Upper lobe of right lung (tissue), 1 donor: Measurements from ENCODE around the gene AGO3. TPM values are rescaled to one million over a fixed set of nuclear protein-coding genes. Genes with fewer than 3 reads are reported as not detected.

Experiments used
- ATAC-seq: fragments of 200-7000 bp; cut with Tn5 transposase; one replicate; pipeline ENCODE4 v1.9.1; 2020; ENCODE audit warnings: mild to moderate bottlenecking, moderate library complexity
- DNase-seq: peaks from one replicate; pipeline ENCODE4 v3.0.0-alpha.2; 2020
- H3K27ac ChIP-seq: fragments of 200-600 bp; one replicate; pipeline ENCODE4 v1.8.0; 2022
- H3K27me3 ChIP-seq: fragments of 200-600 bp; one replicate; pipeline ENCODE4 v1.8.0; 2022; ENCODE audit warnings: mild to moderate bottlenecking
- H3K36me3 ChIP-seq: fragments of 200-600 bp; one replicate; pipeline ENCODE4 v1.8.0; 2022
- H3K4me1 ChIP-seq: fragments of 200-600 bp; one replicate; pipeline ENCODE4 v1.8.0; 2022
- H3K4me3 ChIP-seq: fragments of 200-600 bp; one replicate; pipeline ENCODE4 v1.8.0; 2022; ENCODE audit warnings: mild to moderate bottlenecking
- H3K9me3 ChIP-seq: fragments of 200-600 bp; one replicate; pipeline ENCODE4 v1.8.0; 2022
- intact Hi-C: fragments of 100-400 bp; cut with DNase I; formaldehyde crosslinking; loops from one replicate; pipeline ENCODE4 v1.11.0; 2022
- total RNA-seq: library from RNA; stranded (reverse); fragmentation: NEBNext Ultra II Directional; extraction: Animal tissue kit (Norgen Biotek cat#: 25700); gene quantifications from one replicate; pipeline ENCODE4 v1.2.1, GENCODE V29; 2021
- TF ChIP-seq, protein P1 (sequence below): fragments of 200-600 bp; IDR thresholded peaks from one replicate; pipeline ENCODE4 v1.8.0; 2022; ENCODE audit warnings: antibody characterized with exemption
- donor health status: DM: no; HTN: yes; CAD: no; lungs with severe emphysema.

The AGO3 gene
- total RNA-seq, 1 donor from 2014 or later = 34.1 TPM

DNA sequence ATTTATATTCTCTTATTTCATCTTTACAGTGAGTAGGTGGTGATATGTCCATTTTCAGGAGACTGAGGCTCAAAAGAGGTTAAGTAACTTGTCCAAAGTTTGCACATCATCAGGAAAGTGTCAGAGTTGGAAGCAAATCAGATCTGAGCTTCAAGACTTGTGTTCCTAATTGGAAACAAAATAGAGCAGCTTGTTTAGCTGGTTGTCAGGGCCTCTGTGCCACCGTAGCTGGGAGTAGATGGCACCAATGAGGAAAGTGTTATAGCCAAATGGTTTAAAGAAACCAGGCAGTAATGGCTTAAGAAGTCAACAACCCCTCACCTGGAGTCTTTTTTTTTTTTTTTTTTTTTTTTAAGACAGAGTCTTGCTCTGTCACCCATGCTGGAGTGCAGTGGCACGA is 28.2 kb upstream of the AGO3 start:
- DNase-seq (no peak), ATAC-seq (no peak)
- peaks cover 70% of the 10 kb centered on the region for H3K36me3 ChIP-seq

DNA sequence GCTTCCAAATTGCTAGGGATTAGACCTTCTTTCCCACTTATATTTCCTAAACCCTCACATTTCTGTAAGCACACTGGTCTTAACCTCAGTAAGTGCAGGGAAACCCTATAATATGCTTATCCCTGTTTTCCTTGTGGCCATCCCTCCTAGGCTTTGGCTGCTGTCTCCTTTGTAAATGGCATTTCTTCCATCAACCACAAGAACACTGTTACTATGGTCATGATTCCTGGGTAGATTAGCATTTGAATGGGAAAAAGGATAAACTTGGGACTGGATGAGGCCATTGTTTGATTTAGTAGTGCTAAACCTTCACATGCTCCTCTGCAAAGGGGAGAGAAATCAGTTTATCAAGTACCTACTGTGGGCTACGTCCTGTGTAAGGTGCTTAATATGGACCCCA is 16.2 kb upstream of the AGO3 start:
- intact Hi-C loops = no loop called here
- peaks cover 93% of the 10 kb centered on the region for H3K36me3 ChIP-seq
- H3K9me3 ChIP-seq = no peaks in the 10 kb centered on the region
- H3K4me1 ChIP-seq = no peaks in the 10 kb centered on the region
- no peak for DNase-seq
- H3K27ac ChIP-seq = no peak overlapping the region
- H3K4me3 ChIP-seq = no peak overlapping the region
- TF ChIP-seq, protein P1, sequence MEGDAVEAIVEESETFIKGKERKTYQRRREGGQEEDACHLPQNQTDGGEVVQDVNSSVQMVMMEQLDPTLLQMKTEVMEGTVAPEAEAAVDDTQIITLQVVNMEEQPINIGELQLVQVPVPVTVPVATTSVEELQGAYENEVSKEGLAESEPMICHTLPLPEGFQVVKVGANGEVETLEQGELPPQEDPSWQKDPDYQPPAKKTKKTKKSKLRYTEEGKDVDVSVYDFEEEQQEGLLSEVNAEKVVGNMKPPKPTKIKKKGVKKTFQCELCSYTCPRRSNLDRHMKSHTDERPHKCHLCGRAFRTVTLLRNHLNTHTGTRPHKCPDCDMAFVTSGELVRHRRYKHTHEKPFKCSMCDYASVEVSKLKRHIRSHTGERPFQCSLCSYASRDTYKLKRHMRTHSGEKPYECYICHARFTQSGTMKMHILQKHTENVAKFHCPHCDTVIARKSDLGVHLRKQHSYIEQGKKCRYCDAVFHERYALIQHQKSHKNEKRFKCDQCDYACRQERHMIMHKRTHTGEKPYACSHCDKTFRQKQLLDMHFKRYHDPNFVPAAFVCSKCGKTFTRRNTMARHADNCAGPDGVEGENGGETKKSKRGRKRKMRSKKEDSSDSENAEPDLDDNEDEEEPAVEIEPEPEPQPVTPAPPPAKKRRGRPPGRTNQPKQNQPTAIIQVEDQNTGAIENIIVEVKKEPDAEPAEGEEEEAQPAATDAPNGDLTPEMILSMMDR = no peak
- no peak for ATAC-seq
- no peaks in the 10 kb centered on the region for H3K27me3 ChIP-seq

More for the DNA sequence above, 28.2 kb upstream of the AGO3 start:
- TF ChIP-seq, protein P1 = no peak
- intact Hi-C loops = no loop called here
- Histone ChIP-seq H3K27ac (no peak overlapping the region), H3K9me3 (no peaks in the 10 kb centered on the region), H3K4me1 (no peaks in the 10 kb centered on the region), H3K27me3 (no peaks in the 10 kb centered on the region), H3K4me3 (no peak overlapping the region)

DNA sequence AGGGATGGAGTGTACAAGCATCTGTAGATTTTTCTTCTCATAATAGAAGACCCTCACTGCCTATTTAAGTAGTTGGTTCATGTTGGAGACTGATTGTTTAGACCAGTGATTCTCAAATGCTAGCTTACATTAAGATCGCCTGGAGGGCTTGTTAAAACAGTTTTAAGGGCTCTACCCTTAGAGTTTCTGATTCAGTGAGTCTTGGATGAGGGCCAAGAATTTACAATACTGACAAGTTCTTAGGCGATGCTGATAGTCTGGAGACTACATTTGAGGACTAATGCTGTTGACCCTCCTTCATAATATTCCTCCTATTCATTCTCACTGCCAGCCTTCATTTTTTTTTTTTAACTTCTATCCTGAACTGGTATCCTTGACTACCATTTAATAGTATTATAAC is 15.2 kb upstream of the AGO3 start:
- Histone ChIP-seq H3K27me3 (no peaks in the 10 kb centered on the region), H3K36me3 (peaks cover 90% of the 10 kb centered on the region), H3K4me1 (no peaks in the 10 kb centered on the region), H3K4me3 (no peak overlapping the region), H3K9me3 (no peaks in the 10 kb centered on the region), H3K27ac (no peak overlapping the region)
- ATAC-seq (no peak), DNase-seq (no peak)
- TF ChIP-seq, protein P1 = no peak
- intact Hi-C loops = no loop called here

DNA sequence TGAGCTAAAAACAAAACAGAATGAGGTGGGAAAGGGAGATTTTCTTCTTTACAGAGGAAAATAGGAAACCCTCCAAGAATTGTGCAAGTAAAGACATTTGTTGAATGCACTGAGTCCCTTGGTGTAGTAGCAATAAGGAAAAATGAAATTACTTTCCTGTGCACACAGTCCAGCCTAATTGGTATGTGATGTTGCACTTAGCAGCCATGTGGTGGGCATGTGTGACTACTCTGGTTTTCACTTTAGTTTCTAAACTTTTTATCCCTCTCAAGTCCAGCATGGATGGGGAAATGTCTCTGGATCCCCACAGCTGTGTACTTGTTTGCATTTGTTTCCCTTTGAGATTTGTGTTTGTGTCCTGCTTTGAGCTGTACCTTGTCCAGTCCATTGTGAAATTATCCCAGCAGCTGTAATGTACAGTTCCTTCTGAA is 7.1 kb upstream of the AGO3 start:
- Histone ChIP-seq H3K27ac (no peak overlapping the region), H3K4me3 (no peak overlapping the region), H3K9me3 (no peaks in the 10 kb centered on the region), H3K27me3 (no peaks in the 10 kb centered on the region), H3K4me1 (no peaks in the 10 kb centered on the region), H3K36me3 (peaks cover 15% of the 10 kb centered on the region)
- DNase-seq = no peak
- intact Hi-C loops = no loop called here
- TF ChIP-seq, protein P1 = no peak
- ATAC-seq = no peak

DNA sequence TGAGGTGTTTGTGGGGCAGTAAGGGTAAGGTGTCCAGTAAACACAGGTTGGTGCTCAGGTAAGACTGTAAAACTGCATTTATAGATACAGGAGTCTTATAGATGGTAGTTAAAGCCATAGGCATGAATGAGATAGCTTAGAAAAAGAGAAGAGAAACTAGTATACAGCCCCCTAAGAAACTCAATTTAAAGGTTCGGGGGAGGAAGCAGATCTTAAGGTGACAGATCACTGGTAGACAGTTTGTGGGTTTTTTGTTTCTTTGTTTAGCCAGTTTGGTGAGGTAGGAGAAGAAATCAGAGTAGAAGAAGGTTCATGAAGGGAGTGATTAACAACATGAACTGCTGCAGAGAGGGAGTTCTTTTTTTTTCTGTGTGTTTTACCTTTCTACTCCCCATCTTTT is 6.1 kb upstream of the AGO3 start:
- intact Hi-C loops = no loop called here
- H3K4me1 ChIP-seq = peaks cover 6% of the 10 kb centered on the region
- H3K4me3 ChIP-seq = no peak overlapping the region
- ATAC-seq (no peak), DNase-seq (no peak)
- no peaks in the 10 kb centered on the region for H3K9me3 ChIP-seq
- H3K36me3 ChIP-seq = peaks cover 5% of the 10 kb centered on the region
- TF ChIP-seq, protein P1 = no peak
- no peaks in the 10 kb centered on the region for H3K27me3 ChIP-seq
- no peak overlapping the region for H3K27ac ChIP-seq

DNA sequence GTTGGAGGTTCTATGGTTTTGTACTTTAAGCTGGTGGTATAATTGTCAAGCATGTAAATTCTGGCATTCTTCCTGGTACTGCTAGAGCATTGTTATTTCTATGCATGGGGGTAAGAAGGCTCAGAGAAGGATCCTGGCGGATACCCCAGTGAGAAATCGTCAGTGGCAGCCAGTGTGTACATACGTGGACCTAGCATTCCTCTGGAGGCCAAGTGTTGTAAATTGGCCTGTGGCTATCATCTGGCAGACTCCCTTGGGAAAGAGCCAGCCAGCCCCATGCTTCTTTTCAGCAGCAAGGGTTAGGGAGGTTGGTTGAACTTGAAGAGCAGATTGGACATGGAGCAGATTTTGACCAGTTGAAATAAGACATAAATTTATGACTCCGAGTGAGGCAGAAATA is 5.2 kb upstream of the AGO3 start:
- no peak for ATAC-seq
- Histone ChIP-seq H3K27ac (no peak overlapping the region), H3K4me3 (no peak overlapping the region), H3K27me3 (no peaks in the 10 kb centered on the region), H3K36me3 (no peaks in the 10 kb centered on the region), H3K9me3 (no peaks in the 10 kb centered on the region), H3K4me1 (peaks cover 9% of the 10 kb centered on the region)
- intact Hi-C loops = no loop called here
- TF ChIP-seq, protein P1 = no peak
- no peak for DNase-seq
